Activated CD4-positive, alpha-beta T cell treated with anti-CD3 and anti-CD28 coated beads, Interleukin-2, amount 50 U/mL, for 1 hour (primary cell): ENCODE measurements around the gene OR52D1.

Source experiments
- DNase-seq: peaks from one replicate; pipeline ENCODE4 v3.0.0-alpha.2; 2020

The OR52D1 gene

GRCh38 chr11:5488385-5488784 is at the start of gene OR52D1:
TSS of gene OR52D1 (plus strand) at chr11:5488685. CDS start at chr11:5488707, 22 bp downstream.
- DNase-seq, result no peak

DNA sequence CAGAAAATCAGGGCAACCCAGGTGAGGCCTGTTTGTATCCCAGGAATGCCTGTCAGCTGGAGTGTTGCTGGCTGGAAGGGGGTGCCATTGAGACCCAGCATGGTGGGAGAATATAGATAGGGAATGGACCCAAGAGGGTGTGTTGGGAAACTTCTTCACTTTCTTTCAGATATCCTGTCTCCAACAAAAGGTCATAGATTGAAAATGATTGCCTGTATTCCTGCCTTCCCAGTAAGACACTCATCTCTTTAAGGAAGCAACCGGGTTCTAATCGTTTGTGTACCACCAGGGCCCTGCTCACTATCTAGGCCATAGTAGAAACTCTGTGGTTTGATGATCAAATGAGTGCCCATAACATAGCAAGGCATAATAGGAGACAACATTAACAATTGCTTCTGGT is 47.1 kb upstream of the OR52D1 start, which contains the start of gene OR51I1:
TSS of gene OR51I1 (minus strand) at position 101 of the 400 bp plus-strand sequence. CDS start at position 101, 0 bp downstream.
- no peak for DNase-seq

DNA sequence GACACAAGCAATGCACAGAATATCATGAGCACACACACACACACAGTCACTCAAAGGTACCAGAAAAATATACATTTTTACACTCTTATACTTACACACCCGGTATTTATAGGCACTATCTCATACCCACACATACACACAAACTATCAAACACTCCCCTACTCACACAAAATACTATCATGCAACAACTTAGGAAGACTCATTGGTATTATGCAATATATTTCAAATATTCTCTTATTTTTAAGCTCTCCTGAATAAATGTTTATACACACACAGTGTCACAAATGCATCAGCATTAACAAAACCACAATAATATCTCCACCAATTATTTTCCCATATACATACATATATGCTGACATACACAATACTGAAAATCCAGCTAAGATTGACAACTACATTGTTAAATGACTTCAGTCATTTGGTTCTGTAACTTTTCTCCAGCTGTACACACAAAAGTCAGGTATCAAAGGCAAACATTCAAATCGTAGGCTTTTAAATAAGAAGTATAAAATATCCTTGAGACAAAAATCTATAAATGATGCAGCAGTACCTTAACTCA is 44.6 kb upstream of the OR52D1 start:
- DNase-seq, result no peak

DNA sequence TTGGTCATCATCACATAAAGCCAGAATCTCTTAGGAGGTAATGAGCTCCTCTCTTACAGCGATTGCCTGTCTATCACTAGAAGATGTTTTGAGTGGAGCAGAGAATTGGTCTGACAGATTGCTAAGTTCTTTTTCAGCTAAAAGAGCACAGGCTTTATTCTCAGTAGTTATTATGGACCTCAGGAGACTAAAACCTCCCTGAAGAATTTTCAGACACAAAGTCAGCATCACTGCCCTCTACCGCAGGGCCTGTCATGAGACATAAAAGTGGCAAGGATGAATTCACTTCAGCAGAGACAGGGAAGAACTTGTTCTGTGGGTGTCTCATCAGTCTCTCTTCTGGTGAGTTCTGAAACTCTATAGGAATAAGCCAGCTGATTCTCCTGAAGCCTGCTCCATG is 39.5 kb upstream of the OR52D1 start, which contains the start of gene OR51I2:
TSS of gene OR51I2 (plus strand) at position 301 of the 400 bp plus-strand sequence. CDS start 4,166 bp downstream, outside the sequence.
- DNase-seq, result no peak

GRCh38 chr11:5449432-5449831 is 39.1 kb upstream of the OR52D1 start:
- no peak for DNase-seq

DNA sequence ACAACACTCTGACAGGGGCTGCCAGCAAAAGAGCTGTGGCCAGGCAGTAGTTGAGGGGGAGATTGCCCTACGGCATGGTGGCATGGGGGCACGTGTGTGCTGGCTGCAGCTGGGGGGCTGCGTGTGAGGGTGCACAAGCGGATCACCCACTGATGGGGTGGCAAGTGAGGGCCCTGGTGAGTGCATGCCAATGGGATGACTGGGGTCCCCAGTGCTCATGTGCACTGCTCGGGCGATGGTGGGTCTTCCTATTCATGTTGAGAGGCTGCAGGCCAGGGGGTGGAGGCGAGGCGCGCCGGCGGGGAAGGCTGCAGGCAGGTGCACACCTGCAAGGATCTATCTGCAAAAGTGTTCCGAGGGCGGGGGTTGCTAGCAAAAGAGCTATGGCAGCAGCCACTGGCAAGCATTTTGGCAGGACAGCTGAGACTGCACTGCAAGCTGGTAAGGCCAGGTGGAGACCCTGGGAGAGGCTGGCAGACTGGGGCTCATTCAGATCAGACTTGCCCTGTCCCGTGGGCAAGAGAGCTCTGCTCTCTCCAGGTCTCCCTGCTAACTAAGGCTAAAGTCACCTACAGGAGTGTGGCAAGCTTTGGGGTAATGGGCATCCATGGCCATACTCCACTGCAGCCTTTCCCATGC is 27.4 kb upstream of the OR52D1 start:
- DNase-seq, result no peak

DNA sequence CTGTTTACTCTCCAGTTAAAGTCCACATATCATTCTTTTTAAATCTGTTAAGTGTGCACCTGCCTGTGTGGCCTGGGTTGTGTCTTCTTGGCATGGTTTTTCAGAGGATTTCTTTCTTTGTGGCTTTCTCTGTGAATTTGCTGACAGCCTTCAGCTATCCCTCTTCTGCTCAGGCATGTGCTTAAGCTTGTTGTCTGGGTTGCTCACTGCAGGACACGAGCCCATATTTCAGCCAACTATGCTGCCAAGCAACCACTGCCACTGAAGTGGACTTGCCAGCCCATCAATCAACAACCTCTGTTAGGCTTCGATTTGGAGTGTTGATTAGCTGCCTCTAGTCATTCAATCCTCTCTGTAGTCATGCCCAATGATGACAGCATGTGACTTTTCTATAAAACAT is 21.0 kb upstream of the OR52D1 start:
- no peak for DNase-seq

DNA sequence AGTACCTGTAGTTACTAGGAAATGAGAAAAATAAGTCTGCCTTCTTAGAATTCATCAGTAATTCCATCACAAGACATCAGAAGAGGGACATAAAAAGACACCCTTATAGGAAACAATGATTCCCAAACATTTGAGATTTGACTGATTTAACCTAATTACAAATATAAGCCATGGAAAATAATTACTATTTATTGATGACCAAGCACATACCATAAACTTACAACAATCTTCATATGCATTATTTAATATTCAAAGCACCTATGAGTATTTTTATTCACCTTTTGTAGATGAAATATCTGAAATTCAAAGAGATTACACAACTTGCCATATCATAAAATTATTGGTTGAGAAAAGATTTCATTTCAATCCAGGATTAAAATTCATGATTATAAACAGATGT is 14.6 kb upstream of the OR52D1 start:
- DNase-seq, result no peak

DNA sequence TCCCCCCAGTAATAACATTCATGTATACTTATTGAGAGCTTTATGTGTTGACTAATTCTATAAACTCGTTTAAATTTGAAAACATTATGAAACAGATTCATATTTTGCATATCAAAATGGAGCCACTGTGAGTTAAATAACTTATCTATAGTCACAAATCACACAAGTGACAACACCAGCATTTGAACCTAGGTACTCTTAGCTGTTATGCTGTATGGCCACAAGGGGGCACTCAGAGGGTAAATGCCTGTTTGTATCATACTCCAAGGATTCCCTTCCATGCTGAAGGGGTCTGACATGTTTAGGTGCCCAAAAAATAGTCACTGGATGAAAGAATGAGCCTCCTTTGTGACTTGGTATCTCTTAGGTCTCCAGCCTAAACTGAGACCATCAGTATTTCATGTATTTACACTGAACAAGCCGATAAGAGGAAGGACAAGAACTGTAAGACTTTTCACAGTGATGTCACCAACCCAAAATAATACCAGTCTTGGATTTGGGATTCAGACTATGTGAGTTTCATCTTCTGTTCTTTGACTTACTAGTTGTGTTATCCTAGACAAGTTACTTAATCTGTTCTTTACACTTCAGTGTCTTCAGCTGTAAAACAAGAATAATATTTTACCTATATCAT is 12.2 kb upstream of the OR52D1 start:
- peak; percentile 20 for DNase-seq

- no peak for DNase-seq
Measured at GRCh38 chr11:5486003-5486402, 2.5 kb upstream of the OR52D1 start.

- no peak for DNase-seq
Measured at GRCh38 chr11:5486421-5486820, 2.1 kb upstream of the OR52D1 start.

DNA sequence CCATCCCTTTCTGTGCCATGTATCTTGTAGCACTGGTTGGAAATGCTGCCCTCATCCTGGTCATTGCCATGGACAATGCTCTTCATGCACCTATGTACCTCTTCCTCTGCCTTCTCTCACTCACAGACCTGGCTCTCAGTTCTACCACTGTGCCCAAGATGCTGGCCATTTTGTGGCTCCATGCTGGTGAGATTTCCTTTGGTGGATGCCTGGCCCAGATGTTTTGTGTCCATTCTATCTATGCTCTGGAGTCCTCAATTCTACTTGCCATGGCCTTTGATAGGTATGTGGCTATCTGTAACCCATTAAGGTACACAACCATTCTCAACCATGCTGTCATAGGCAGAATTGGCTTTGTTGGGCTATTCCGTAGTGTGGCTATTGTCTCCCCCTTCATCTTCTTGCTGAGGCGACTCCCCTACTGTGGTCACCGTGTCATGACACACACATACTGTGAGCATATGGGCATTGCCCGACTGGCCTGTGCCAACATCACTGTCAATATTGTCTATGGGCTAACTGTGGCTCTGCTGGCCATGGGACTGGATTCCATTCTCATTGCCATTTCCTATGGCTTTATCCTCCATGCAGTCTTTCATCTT is 414 bp downstream of the OR52D1 start:
- DNase-seq, result no peak

- no peak for DNase-seq
Measured at GRCh38 chr11:5489576-5490357, 1.3 kb downstream of the OR52D1 start.

GRCh38 chr11:5499671-5500070 is 11.2 kb downstream of the OR52D1 start:
- no peak for DNase-seq

- DNase-seq, result no peak
Measured at GRCh38 chr11:5500393-5500801, 11.9 kb downstream of the OR52D1 start.

DNA sequence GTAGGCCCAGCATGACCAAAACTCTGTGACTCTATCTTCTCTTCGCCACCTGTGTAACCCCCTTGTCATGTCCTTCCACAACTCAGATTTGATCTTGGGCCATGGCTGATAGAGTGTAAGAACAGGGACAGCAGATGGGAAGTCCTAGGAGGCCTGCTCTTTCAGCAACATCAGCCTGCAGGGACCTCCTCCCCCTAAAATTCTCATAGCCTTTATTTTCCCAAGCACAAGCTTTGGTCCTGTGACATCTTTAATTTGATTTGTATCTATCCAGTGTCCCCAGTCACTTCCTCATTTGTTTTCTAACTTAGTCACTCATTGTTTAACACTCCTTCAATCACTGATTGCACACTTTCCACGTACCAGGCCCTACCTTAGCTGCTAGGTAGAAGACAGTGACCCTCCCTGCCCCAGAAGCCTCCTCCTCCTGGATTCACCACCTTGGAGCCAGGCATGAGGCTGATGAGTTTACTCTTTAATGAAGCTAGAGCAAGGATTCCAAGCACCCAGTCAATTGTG is 16.0 kb downstream of the OR52D1 start:
- DNase-seq, result no peak

GRCh38 chr11:5505363-5506048 is 17.0 kb downstream of the OR52D1 start:
- no peak for DNase-seq

- DNase-seq, result no peak
Measured at GRCh38 chr11:5507177-5507932, 18.9 kb downstream of the OR52D1 start.

DNA sequence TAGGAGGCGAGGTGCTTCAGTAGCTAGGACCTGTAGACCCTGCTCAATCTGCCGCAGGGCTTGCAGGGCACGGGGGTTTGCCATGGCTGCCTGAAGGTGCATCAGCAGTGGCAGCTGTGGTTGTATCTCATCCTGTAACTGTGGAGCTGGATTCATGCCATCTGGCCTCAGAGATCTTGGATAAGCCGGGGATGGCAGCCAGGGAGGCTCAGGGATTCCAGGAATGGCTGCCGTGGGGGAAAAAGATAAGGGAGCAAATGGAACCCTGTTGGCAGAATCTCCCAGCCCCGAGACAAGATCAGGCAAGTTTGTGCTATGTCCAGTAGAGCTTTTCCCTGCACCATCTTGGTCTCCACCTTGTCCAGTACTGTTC is 19.4 kb downstream of the OR52D1 start:
- no peak for DNase-seq

DNA sequence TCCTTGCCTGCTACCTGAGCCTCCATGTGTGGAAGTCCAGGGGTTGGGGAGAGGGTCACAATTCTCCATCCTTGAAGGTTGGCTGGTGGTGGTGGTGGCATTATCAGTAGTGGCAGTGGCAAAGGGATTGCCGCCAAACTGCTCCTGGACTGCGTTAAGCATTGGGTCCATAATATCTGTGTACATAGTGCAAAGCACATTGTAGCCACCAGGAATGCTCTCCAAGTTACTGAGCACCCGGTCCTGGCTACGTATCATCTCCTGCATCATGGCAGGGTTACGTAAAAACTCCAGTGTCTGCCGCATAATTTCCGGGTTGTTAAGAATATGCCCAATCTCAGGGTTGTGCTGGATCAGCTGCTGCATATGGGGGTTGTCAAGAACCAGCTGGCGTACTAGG is 20.1 kb downstream of the OR52D1 start:
- DNase-seq, result no peak

GRCh38 chr11:5509803-5510202 is 21.3 kb downstream of the OR52D1 start, which contains the start of gene UBQLN3:
TSS of gene UBQLN3 (minus strand) at chr11:5509957. CDS start at chr11:5509558, 399 bp downstream.
- DNase-seq, result no peak
